Measurements from ENCODE around the gene PTOV1.

PTOV1 gene

DNA sequence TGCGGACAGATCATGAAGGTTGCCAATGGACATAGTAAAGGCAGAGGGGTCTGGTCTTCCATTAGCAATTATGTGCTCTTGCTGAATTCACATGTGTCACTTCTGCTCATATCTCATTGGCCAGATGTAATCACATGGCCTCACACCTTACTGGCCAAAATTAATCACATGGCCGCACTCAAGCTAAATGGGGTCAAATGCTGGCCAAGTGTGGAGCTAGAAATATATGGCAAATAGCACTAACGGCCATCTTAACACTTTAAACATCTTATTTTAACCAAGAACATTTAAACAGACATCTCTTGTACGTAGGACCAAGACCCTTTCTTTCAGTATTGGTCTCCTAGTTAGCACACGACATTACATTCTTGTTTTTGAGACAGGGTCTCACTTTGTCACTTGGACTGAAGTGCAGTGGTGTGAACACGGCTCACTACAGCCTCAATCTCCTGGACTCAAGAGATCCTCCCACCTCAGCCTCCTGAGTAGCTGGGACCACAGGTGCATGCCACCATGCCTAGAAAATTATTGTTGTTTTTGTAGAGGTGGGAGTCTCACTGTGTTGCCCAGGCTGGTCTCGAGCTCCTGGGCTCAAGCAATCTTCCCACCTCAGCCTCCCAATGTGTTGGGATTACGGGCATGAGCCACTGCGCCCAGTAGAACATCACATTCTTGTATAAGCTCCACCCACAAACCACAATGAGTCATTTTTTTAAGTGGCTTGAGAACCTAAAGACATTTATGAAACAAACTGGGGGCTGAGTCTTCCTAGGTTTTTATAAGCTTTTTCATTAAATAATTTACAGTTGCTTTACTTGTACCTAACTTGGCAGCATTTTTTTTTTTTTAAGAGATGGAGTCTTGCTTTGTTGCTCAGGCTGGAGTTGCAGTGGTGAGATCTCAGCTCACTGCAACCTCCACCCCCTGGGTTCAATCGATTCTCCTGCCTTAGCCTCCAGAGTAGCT lies 2.9 kb upstream of the PTOV1 start:
- TF ChIP-seq RAD21 (IDR thresholded peaks at IDR 0.05; ENCODE audit: low read depth) = no peak
- TF ChIP-seq, protein P1, sequence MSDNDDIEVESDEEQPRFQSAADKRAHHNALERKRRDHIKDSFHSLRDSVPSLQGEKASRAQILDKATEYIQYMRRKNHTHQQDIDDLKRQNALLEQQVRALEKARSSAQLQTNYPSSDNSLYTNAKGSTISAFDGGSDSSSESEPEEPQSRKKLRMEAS (IDR thresholded peaks at IDR 0.05) = peak; percentile 12
- TF ChIP-seq, protein P2, sequence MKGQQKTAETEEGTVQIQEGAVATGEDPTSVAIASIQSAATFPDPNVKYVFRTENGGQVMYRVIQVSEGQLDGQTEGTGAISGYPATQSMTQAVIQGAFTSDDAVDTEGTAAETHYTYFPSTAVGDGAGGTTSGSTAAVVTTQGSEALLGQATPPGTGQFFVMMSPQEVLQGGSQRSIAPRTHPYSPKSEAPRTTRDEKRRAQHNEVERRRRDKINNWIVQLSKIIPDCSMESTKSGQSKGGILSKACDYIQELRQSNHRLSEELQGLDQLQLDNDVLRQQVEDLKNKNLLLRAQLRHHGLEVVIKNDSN (IDR thresholded peaks at IDR 0.05) = peak; percentile 79

DNA sequence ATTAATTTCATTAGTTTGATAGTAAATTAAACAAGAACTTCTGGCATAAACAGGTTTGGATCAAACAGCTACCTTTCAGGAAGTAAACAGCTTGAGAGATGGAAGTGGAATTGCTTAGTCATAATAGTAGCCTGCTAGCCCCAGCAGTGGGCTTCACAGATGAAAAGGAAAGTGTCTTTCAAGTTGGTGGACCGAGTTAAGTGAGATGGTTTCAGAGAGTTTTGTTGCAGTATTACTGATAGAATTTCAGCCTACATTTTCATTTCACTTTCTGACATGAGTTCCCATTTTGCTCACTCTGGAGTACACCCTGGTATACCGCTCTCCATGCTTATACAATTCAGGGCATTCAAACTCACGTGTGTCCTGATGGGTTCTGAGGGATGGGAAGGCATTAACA lies 2.0 kb upstream of the PTOV1 start:
- TF ChIP-seq CREB1 (IDR thresholded peaks at IDR 0.05; ENCODE audit: low read depth) (no peak), TEAD4 (IDR thresholded peaks at IDR 0.05) (no peak), EP300 (IDR thresholded peaks at IDR 0.05; ENCODE audit: borderline replicate concordance) (no peak), TAF1 (IDR thresholded peaks at IDR 0.05; ENCODE audit: low read depth) (no peak), TCF12 (IDR thresholded peaks at IDR 0.05; ENCODE audit: low read depth) (no peak), FOXM1 (IDR thresholded peaks at IDR 0.05; ENCODE audit: borderline replicate concordance, low read depth) (no peak), ZBTB7A (IDR thresholded peaks at IDR 0.05; ENCODE audit: low read depth) (no peak)
- TF ChIP-seq, protein P1 (IDR thresholded peaks at IDR 0.05) = no peak
- TF ChIP-seq, protein P3, sequence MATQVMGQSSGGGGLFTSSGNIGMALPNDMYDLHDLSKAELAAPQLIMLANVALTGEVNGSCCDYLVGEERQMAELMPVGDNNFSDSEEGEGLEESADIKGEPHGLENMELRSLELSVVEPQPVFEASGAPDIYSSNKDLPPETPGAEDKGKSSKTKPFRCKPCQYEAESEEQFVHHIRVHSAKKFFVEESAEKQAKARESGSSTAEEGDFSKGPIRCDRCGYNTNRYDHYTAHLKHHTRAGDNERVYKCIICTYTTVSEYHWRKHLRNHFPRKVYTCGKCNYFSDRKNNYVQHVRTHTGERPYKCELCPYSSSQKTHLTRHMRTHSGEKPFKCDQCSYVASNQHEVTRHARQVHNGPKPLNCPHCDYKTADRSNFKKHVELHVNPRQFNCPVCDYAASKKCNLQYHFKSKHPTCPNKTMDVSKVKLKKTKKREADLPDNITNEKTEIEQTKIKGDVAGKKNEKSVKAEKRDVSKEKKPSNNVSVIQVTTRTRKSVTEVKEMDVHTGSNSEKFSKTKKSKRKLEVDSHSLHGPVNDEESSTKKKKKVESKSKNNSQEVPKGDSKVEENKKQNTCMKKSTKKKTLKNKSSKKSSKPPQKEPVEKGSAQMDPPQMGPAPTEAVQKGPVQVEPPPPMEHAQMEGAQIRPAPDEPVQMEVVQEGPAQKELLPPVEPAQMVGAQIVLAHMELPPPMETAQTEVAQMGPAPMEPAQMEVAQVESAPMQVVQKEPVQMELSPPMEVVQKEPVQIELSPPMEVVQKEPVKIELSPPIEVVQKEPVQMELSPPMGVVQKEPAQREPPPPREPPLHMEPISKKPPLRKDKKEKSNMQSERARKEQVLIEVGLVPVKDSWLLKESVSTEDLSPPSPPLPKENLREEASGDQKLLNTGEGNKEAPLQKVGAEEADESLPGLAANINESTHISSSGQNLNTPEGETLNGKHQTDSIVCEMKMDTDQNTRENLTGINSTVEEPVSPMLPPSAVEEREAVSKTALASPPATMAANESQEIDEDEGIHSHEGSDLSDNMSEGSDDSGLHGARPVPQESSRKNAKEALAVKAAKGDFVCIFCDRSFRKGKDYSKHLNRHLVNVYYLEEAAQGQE (IDR thresholded peaks at IDR 0.05; ENCODE audit: low read depth) = no peak
- TF ChIP-seq, protein P2 (IDR thresholded peaks at IDR 0.05) = no peak

DNA sequence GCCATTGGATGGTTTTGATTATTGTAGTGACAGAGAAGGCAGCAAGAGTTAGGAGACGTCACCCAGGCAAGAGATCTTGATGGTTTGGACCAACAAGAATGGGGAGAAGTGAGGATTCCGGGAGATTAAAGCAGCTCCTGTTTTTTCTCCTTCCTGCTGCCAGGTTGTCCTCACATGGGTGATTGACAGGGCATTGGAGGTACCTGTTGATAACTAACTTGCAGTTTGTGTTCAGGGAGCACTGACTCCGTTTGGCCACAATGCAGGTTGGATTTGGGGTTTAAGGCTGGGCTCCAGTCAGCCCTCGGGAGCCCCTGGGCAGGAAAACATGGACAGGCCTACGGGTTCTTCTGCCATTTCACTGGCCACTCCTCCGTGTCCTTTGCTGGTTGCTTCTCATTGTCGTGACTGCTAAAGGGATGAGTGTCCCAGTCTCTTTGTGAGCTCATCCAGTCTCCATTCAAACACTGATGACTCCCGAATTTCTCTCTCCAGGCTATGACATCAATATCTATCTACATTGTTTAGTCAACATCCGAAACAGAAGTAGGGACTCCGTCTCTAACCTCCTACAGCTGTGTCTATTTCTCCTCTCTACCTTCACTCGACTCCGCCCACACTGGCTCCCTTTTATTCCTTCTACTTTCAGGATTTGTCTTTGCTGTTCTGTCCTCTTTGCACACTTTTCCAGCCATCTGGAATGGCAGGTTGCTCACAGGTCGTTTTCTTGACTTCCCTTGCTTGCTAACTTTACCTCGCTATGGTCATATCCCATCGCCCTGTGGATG lies 1.3 kb upstream of the PTOV1 start:
- TF ChIP-seq TAF1 (IDR thresholded peaks at IDR 0.05; ENCODE audit: low read depth) = no peak
- TF ChIP-seq, protein P1 (IDR thresholded peaks at IDR 0.05) = no peak

DNA sequence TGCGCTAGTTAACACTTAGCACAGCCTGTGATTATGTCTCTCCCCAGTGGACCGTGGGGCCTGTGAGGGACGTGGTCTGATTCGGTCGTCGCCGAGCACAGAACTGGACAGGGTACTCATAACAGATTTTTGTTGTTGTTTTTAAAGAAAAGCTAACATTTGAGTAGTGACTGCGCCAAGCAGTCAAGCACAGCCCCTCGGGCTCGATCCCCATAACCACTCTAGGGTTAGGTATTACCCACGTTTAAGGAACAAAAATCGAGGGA lies 805 bp upstream of the PTOV1 start:
- TF ChIP-seq EGR1 (IDR thresholded peaks at IDR 0.05) (no peak), NFIC (IDR thresholded peaks at IDR 0.05) (no peak)

DNA sequence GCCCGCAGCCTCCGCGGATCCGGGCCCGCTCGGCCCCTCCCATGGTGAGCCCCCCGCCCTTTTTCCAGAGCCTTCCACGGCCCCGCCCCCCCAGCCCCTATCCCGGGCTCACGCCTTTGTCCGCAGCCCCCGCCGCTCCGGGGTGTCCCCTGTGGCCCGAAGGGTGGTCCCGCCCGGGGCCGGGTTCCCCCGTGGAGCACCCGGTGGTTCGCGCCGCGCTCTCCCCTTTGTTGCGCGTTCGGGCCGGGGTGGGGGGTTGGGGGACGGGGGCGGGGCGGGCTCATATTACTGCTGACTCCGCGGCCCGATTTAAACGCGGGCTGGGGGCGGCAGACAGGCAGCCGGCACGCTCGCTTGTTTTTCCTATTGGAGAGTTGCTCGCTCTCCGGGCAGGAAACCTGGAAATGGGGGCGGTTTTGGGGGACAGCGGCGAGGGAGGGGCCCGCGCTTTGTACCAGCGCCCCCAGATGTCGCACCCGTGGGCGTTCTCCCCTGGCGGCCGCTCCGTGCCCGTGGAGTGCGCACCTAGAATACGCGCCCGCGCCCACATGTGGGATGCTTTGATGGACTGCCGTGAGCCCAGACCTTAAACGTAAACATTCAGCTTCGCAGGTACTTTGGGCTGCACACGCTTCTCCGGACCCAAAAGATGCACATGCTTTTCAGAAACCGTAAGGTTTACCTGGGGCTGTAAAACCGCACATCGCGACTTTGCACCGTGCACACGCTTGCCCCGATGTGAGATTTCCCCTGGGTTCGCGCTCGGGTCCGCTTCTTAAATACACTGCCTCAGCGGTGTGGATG lies 699 bp downstream of the PTOV1 start:
- TF ChIP-seq FOXM1 (IDR thresholded peaks at IDR 0.05; ENCODE audit: borderline replicate concordance, low read depth) (no peak), TCF12 (IDR thresholded peaks at IDR 0.05; ENCODE audit: low read depth) (no peak), ZBTB7A (IDR thresholded peaks at IDR 0.05; ENCODE audit: low read depth) (0 out of 2 replicates have a peak, but pooled peaks have one; percentile 31), EGR1 (IDR thresholded peaks at IDR 0.05) (peak; percentile 62), TEAD4 (IDR thresholded peaks at IDR 0.05) (no peak), CEBPB (IDR thresholded peaks at IDR 0.05) (no peak), EP300 (IDR thresholded peaks at IDR 0.05; ENCODE audit: borderline replicate concordance) (no peak)
- TF ChIP-seq, protein P2 (IDR thresholded peaks at IDR 0.05) = no peak
- TF ChIP-seq, protein P1 (IDR thresholded peaks at IDR 0.05) = peak; percentile 55; the same call in 1 of the 2 replicates

DNA sequence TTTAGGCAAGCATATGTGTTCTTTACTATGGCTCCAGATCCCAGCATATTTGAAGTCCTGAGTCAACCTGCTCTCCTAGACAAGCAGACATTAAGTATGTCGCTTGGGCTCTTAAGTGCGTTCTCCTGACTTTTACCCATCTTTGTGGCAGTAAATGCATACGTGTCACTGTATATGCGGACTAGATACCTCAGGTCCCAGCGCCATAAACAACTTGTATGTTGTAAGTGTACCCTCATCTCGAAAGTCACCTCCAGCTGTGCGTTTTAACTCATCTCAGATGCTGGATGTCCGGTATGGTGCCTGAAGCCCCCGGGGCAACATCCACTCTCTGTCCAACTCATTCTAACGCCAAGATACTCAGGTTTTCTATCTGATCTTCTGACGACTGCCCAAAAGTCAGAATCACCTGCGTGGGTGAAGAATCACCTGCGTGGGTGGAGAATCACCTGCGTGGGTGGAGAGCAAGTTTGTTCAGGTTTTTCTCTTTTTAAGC lies 1.7 kb downstream of the PTOV1 start:
- TF ChIP-seq EGR1 (IDR thresholded peaks at IDR 0.05) = peak; percentile 19; the same call in 1 of the 2 replicates
- TF ChIP-seq, protein P3 (IDR thresholded peaks at IDR 0.05; ENCODE audit: low read depth) = no peak
